Stimulated activated naive CD4-positive, alpha-beta T cell treated with Interleukin-2 at 50 U/mL for 16 hours (primary cell): ENCODE data around the gene FOXD2.

ENCODE experiments used
- DNase-seq: peaks from one replicate; lab custom pipeline; 2025; lab: John Stamatoyannopoulos, UW

The FOXD2 gene

DNA sequence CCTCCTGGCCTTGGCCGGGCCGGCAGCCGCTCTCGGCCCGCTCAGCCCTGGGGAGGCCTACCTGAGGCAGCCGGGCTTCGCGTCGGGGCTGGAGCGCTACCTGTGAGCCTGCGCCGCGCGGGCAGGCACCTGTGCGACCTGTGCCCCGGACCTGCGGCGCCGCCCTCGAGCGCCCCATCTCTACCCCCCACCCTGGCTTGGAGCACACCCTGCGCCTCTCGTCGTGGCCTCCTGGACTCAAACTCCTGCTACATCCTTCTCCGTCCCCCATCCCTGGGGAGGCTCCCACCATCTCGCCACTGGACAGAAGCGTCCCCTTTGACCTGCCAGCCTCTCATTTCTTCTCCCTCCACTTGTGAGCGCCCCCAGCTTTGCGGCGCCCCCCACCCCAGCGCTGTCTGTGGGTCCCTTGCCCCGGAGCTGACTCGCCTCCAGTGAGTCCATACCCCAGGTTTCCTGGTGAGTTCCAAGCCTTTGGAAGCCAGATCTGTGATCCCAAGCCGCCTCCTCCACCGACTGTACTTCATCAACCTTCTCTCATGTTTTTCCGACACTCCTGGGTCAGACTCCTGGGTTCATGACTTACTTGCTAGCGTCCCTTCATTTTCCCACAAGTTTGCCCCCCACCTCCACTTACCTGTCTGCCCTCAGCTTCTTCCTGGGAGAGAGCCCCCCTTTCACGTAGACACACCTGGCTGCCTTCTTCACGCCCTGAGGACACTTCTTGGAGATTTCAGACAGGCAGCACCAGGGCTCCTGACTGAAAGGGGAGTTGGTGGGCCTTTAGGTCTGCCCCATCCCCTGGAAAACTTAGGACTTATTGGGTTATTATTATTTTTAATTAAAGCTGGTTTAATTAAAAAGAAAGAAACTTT, 20.4 kb upstream of the FOXD2 start:
- DNase-seq, result no peak

GRCh38 chr1:47418122-47418521, 19.7 kb upstream of the FOXD2 start:
- no peak for DNase-seq

- no peak for DNase-seq
These were observed 19.0 kb upstream of the FOXD2 start for GRCh38 chr1:47418681-47419325.

GRCh38 chr1:47420547-47420946, 17.3 kb upstream of the FOXD2 start:
- no peak for DNase-seq

GRCh38 chr1:47423872-47424271, 14.0 kb upstream of the FOXD2 start:
- DNase-seq, result no peak

GRCh38 chr1:47424336-47424982, 13.4 kb upstream of the FOXD2 start:
- DNase-seq, result no peak

DNA sequence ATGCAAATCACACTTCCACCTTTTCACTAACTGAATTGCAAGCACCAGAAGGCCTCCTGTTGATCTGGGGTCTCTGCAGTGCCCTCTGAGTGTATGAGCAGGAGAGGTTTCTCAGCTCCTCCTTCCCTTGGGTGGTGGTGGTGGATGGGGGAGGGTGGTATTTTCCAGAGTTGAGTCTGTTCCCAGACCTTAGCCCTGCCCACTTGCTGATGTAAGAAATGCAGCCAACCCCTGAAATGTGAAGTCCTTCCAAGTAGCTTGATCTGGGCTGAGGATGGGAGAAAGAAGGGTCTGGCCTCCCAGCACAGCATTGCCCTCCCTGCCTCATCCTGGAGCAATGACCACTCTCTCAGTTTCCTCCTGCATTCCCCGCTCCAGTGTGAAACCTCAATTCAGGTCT, 6.3 kb upstream of the FOXD2 start:
- no peak for DNase-seq

DNA sequence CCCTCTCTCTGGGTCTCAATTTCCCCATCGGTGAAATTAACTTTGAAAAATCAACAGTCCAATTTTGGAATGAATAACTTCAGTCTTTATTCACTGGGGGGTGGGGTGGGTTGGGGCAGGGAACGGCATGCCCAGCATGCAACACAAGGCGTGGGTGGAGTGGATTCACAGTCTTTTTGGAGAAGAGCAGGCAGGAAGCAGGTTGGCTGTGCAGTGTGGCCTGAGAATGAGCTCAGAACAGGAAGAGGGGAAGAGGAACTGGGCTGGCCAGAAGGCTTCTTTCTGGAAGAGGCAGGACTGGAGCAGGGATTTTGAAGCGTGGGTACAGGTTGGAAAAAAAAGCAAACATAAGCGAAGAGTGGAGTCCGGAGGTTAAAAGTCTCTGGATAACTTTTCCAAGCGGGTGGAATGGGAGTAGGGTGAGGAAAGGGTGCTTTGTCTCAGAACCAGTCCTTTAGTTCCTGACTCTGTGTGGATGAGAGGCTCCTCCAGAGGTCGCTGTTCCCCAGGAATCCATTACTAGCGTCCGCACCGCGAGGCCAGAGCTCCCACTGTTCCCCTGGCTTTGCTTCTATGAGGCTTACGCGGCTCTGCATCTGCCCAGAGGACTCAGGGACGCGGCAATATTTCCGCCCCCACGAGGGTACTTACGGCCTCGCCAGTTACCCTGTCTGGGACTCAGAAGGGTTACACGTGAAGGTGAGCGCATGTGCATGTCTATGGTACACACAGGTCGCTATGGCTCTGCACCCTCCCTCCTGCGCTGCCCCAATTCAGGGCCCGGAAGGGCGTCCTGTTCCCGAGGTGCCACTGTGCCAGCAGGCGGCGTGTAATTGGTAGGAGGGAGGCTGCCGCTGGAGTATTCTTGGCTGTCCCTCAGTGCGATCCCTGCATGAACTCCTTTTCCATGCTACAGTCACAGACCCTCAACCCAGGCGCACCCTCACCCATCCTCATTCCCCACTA, 5.5 kb upstream of the FOXD2 start:
- DNase-seq, result peak; percentile 40

DNA sequence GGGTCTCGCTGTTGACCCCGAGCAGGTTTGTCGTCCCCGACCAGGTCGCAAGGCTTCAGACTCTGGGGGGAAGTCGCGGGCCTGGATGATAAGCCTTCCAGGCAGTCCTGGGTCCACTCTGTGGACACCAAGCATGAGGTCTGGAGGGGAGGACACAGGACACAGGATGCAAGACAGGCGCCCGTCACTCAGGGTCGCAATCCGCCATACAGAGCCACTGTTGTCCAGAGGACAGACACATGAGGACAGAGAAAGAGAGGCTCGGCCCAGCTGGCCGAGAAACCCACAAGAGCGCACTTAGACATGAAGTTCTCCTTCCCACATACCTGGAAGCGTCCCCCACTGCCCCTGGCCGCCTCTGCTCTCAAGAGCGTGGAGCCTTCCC, 4.8 kb upstream of the FOXD2 start:
- no peak for DNase-seq

GRCh38 chr1:47433477-47434050, 4.3 kb upstream of the FOXD2 start:
- no peak for DNase-seq

GRCh38 chr1:47434051-47434842, 3.6 kb upstream of the FOXD2 start:
- DNase-seq, result no peak

DNA sequence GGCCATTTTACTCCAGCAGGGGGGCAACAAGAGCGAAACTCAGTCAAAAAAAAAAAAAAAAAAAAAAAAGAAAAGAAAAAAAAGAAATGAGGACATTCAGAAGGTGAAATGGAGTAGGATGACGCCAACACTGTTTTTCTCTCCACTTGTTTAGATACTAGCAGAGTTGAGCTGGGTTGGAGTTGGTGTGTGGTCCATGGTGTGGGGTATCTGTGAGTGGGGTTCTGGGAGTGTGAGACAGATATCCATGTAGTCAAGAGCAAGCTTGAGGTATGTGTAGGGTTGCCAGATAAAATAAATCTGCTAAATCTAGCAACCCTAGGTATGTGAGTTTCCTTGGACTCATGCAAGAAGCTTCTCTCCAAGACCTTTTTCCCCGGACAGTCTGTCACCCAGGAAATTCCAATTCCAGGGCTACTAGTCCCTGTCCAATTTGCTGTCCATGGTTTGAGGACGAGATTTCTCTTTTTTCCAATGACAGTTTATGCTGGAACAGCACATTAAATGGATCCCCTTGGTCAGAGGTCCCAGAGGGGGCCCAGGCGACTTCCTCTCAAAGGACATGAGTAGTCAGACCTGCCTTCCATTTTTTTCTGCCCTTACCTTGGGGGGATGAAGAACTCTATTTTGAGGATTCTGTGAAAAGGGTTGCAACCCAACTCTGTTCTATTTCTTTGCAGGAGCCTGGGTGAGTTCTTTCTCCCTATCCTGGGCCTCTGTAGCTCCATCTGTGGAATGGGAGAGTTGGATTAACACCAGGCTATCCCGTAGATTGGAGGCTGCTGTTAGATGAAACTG, 2.1 kb upstream of the FOXD2 start:
- DNase-seq, result no peak

DNA sequence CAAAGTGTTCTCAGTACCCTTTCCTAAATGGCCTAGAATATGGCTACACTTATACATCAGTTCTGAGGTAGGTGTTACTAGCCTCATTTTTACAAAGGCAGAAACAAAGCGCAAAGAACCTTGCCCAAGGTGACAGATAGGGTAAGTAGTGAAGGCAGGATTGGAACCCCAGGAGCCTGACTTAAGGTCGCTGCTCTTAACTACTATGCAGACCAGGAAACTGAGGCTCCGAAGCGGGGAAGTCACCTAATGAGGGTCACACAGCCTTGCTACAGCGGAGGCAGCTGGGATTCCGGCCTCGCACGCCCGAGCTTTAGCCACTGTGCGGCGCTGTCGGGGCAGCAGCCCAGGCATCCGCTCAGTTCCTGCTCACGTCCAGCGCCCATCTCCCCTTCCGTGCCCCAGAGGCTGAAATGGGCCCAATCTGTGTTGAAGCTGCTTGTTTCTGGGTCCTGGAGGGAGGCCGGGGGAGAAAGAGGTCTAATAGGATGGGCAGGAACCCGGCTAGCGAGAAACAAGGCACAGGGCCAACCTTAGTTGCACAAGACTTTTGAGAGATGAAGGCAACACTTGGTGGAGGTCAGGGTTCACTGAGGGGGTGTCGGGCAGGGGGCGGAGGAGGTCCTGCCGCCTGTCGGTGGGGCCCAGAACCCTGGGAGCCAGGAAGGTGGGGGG, 1.4 kb upstream of the FOXD2 start:
- peak; percentile 74 for DNase-seq

- peak; percentile 38 for DNase-seq
These were observed 831 bp upstream of the FOXD2 start for GRCh38 chr1:47436979-47437446.

DNA sequence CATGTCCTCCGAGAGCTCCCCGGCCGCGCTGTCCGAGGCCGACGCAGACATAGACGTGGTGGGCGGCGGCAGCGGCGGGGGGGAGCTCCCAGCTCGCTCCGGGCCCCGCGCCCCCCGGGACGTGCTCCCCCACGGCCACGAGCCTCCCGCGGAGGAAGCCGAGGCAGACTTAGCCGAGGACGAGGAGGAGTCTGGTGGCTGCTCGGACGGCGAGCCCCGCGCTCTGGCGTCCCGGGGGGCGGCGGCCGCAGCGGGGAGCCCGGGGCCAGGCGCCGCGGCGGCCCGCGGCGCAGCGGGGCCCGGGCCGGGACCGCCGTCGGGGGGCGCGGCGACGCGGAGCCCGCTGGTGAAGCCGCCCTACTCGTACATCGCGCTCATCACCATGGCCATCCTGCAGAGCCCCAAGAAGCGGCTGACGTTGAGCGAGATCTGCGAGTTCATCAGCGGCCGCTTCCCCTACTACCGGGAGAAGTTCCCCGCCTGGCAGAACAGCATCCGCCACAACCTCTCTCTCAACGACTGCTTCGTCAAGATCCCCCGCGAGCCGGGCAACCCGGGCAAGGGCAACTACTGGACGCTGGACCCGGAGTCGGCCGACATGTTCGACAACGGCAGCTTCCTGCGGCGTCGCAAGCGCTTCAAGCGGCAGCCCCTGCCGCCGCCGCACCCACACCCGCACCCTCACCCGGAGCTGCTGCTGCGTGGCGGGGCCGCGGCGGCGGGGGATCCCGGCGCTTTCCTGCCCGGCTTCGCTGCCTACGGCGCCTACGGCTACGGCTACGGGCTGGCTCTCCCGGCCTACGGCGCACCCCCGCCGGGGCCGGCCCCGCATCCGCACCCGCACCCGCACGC, 547 bp downstream of the FOXD2 start:
- DNase-seq, result peak; percentile 6

DNA sequence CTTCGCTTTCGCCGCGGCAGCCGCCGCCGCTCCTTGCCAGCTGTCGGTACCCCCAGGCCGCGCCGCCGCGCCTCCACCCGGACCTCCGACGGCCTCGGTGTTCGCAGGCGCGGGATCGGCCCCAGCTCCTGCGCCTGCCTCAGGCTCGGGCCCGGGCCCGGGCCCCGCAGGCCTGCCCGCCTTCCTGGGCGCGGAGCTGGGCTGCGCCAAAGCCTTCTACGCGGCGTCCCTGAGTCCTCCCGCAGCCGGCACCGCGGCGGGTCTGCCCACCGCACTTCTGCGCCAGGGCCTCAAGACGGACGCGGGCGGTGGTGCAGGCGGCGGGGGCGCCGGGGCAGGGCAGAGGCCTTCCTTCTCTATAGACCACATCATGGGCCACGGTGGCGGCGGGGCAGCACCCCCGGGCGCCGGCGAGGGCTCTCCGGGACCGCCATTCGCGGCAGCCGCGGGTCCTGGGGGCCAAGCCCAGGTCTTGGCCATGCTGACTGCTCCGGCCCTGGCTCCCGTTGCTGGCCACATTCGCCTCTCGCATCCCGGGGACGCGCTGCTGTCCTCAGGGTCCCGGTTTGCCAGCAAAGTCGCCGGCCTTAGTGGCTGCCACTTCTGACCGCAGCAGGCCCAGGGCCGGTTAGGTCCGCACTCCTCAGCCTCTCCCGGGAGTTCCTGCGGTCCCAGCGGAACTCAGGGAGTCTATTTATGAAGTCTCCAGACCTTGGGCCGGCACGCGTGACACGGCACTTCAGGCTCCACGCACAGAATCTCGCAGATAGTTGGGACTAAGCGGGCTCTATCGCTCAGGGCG, 1.4 kb downstream of the FOXD2 start:
- no peak for DNase-seq
